Astrocyte of the spinal cord (primary cell): ENCODE measurements around the gene TSR1.

Source experiments
- DNase-seq: peaks from one replicate; pipeline ENCODE4 v3.0.0; 2011; ENCODE audit warnings: low read depth, low spot score
- H3K4me3 ChIP-seq: 2 replicates; pipeline ENCODE4 v1.5.1; 2011; ENCODE audit warnings: low read depth, mild to moderate bottlenecking, low read length, moderate library complexity
- CTCF ChIP-seq: IDR thresholded peaks from 2 replicates; pipeline ENCODE4 v1.5.1; 2012; ENCODE audit warnings: low read depth, mild to moderate bottlenecking, low read length, inconsistent platforms
- in situ Hi-C: cut with HindIII; loops from 2 replicates; pipeline ENCODE4 v1.10.0; 2017; ENCODE audit warnings: low sequenced_read_pairs

Gene TSR1

GRCh38 chr17:2374549-2375285 is 38.5 kb upstream of the TSR1 start:
- no peak overlapping the region for H3K4me3 ChIP-seq
- no peak for TF ChIP-seq CTCF
- in situ Hi-C loops, result no loop called here
- no peak for DNase-seq

- DNase-seq, result no peak
- in situ Hi-C loops, result no loop called here
- H3K4me3 ChIP-seq, result no peak overlapping the region
- TF ChIP-seq CTCF, result no peak
Observed at GRCh38 chr17:2373179-2373578, 36.9 kb upstream of the TSR1 start.

- DNase-seq, result no peak
- in situ Hi-C loops, result no loop called here
- TF ChIP-seq CTCF, result no peak
- no peak overlapping the region for H3K4me3 ChIP-seq
Observed at GRCh38 chr17:2372681-2373080, 36.4 kb upstream of the TSR1 start.

- DNase-seq, result no peak
- no peak overlapping the region for H3K4me3 ChIP-seq
- no peak for TF ChIP-seq CTCF
- in situ Hi-C loops, result no loop called here
Observed at GRCh38 chr17:2372180-2372579, 35.9 kb upstream of the TSR1 start.

- TF ChIP-seq CTCF, result no peak
- no peak for DNase-seq
- in situ Hi-C loops, result no loop called here
- H3K4me3 ChIP-seq, result no peak overlapping the region
Observed at GRCh38 chr17:2371183-2372130, 35.2 kb upstream of the TSR1 start.

GRCh38 chr17:2370211-2370589 is 33.9 kb upstream of the TSR1 start:
- no peak overlapping the region for H3K4me3 ChIP-seq
- in situ Hi-C loops, result no loop called here
- no peak for DNase-seq
- TF ChIP-seq CTCF, result no peak
